ENCODE data around the gene PRSS2.

- TF ChIP-seq, protein P1, sequence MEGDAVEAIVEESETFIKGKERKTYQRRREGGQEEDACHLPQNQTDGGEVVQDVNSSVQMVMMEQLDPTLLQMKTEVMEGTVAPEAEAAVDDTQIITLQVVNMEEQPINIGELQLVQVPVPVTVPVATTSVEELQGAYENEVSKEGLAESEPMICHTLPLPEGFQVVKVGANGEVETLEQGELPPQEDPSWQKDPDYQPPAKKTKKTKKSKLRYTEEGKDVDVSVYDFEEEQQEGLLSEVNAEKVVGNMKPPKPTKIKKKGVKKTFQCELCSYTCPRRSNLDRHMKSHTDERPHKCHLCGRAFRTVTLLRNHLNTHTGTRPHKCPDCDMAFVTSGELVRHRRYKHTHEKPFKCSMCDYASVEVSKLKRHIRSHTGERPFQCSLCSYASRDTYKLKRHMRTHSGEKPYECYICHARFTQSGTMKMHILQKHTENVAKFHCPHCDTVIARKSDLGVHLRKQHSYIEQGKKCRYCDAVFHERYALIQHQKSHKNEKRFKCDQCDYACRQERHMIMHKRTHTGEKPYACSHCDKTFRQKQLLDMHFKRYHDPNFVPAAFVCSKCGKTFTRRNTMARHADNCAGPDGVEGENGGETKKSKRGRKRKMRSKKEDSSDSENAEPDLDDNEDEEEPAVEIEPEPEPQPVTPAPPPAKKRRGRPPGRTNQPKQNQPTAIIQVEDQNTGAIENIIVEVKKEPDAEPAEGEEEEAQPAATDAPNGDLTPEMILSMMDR (IDR thresholded peaks at IDR 0.05; ENCODE audit: insufficient read depth, low read depth, low read length): no peak
- TF ChIP-seq EZH2 (IDR thresholded peaks at IDR 0.05; ENCODE audit: insufficient read depth, low read length): no peak
These were observed 44.4 kb downstream of the PRSS2 start for GRCh38 chr7:142815134-142815533.

Data from astrocyte (in vitro differentiated cells and primary cell).